Astrocyte (in vitro differentiated cells and primary cell): ENCODE data around the gene GAMT.

Source experiments
- EZH2 ChIP-seq: IDR thresholded peaks from 2 replicates; pipeline ENCODE4 v1.6.1; 2012; ENCODE audit warnings: mild to moderate bottlenecking, low read length, inconsistent platforms; ENCODE audit not compliant: insufficient read depth
- TF ChIP-seq, protein P1 (sequence below): IDR thresholded peaks from 2 replicates; pipeline ENCODE4 v1.5.1; 2011; ENCODE audit warnings: low read depth, mild to moderate bottlenecking, inconsistent platforms, low read length, moderate library complexity; ENCODE audit not compliant: insufficient read depth

DNA sequence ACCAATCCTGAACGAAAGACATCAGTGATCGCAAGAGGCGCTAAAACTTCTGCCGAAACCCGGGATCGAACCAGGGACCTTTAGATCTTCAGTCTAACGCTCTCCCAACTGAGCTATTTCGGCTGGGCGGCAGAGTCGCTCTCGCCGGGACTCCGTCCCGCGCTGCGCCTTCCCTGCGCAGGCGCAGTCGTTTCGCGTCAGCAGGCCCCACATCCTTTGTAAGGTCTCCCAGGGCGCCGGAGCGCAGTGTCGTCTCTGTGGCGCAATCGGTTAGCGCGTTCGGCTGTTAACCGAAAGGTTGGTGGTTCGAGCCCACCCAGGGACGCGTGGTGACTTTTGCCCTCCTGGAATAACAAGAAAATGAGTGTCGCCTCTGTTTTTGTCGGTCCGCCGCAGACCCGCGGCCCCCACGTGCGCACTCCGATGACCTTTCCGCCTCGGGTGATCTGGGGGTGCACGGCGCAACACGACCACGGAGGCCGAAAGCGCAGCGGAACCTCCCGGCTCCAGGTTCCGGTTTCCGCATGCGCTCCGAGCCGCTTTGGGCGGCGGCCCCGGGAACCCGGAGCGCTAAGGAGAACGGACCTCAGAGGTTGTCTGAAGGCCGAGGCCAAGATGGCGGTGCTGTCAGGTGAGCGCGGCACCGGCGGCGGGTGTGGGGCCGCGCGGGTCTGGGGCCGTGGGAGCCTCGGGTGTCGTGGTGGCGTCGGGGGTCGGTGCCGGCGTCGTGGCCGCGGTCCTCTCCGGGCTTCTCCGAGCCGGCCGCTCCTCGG is 17.8 kb downstream of the GAMT start, which contains the start of gene NDUFS7:
- TF ChIP-seq EZH2: no peak
- TF ChIP-seq, protein P1, sequence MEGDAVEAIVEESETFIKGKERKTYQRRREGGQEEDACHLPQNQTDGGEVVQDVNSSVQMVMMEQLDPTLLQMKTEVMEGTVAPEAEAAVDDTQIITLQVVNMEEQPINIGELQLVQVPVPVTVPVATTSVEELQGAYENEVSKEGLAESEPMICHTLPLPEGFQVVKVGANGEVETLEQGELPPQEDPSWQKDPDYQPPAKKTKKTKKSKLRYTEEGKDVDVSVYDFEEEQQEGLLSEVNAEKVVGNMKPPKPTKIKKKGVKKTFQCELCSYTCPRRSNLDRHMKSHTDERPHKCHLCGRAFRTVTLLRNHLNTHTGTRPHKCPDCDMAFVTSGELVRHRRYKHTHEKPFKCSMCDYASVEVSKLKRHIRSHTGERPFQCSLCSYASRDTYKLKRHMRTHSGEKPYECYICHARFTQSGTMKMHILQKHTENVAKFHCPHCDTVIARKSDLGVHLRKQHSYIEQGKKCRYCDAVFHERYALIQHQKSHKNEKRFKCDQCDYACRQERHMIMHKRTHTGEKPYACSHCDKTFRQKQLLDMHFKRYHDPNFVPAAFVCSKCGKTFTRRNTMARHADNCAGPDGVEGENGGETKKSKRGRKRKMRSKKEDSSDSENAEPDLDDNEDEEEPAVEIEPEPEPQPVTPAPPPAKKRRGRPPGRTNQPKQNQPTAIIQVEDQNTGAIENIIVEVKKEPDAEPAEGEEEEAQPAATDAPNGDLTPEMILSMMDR: no peak
